SK-N-SH treated with all-trans-retinoic acid at 6 μM for 48 hours (cell line): Measurements from ENCODE around the gene SYT3.

ENCODE experiments used
- ARNTL ChIP-seq: fragments of 450-650 bp; formaldehyde crosslinking; IDR thresholded peaks from 2 replicates; pipeline ENCODE4 v1.5.0; 2020; ENCODE audit warnings: low read depth, mild to moderate bottlenecking, moderate library complexity, borderline replicate concordance
- BACH2 ChIP-seq: fragments of 250-450 bp; sonication (Bioruptor Pico); IDR thresholded peaks from 2 replicates; pipeline ENCODE4 v1.9.0; 2021; ENCODE audit warnings: mild to moderate bottlenecking, borderline replicate concordance
- CSDC2 ChIP-seq: fragments of 250-450 bp; sonication (Bioruptor Pico); IDR thresholded peaks from 2 replicates; pipeline ENCODE4 v1.5.0; 2020; ENCODE audit warnings: mild to moderate bottlenecking, moderate library complexity
- GLIS3 ChIP-seq: fragments of 250-450 bp; sonication (Bioruptor Pico); IDR thresholded peaks from 2 replicates; pipeline ENCODE4 v1.5.0; 2020; ENCODE audit warnings: mild to moderate bottlenecking, moderate library complexity
- ISL1 ChIP-seq: fragments of 250-450 bp; sonication (Bioruptor Pico); IDR thresholded peaks from 2 replicates; pipeline ENCODE4 v2.1.2; 2022; ENCODE audit warnings: mild to moderate bottlenecking, moderate library complexity
- TCF4 ChIP-seq: fragments of 250-450 bp; sonication (Bioruptor Pico); IDR thresholded peaks from 2 replicates; pipeline ENCODE4 v1.8.0; 2021; ENCODE audit warnings: mild to moderate bottlenecking, moderate library complexity, borderline replicate concordance
- TOX ChIP-seq: fragments of 250-450 bp; sonication (Bioruptor Pico); IDR thresholded peaks from 2 replicates; pipeline ENCODE4 v1.8.0; 2021; ENCODE audit warnings: mild to moderate bottlenecking, moderate library complexity, borderline replicate concordance
- ZNF70 ChIP-seq: fragments of 450-650 bp; formaldehyde crosslinking; IDR thresholded peaks from 2 replicates; pipeline ENCODE4 v1.5.0; 2020; ENCODE audit warnings: mild to moderate bottlenecking, moderate library complexity
- TF ChIP-seq, protein P1 (sequence below): fragments of 250-450 bp; sonication (Bioruptor Pico); IDR thresholded peaks from 2 replicates; pipeline ENCODE4 v1.5.1; 2021; ENCODE audit warnings: mild to moderate bottlenecking, moderate library complexity
- TF ChIP-seq, protein P2 (sequence below): fragments of 250-450 bp; sonication (Bioruptor Pico); IDR thresholded peaks from 2 replicates; pipeline ENCODE4 v1.8.0; 2021; ENCODE audit warnings: low read depth, mild to moderate bottlenecking, moderate library complexity, borderline replicate concordance
- TF ChIP-seq, protein P3 (sequence below): fragments of 250-450 bp; sonication (Bioruptor Pico); IDR thresholded peaks from 2 replicates; pipeline ENCODE4 v1.5.1; 2020; ENCODE audit warnings: low read depth, mild to moderate bottlenecking, moderate library complexity
- TF ChIP-seq, protein P4 (sequence below): fragments of 250-450 bp; sonication (Bioruptor Pico); IDR thresholded peaks from 2 replicates; pipeline ENCODE4 v1.8.0; 2020; ENCODE audit warnings: mild to moderate bottlenecking, moderate library complexity, borderline replicate concordance

DNA sequence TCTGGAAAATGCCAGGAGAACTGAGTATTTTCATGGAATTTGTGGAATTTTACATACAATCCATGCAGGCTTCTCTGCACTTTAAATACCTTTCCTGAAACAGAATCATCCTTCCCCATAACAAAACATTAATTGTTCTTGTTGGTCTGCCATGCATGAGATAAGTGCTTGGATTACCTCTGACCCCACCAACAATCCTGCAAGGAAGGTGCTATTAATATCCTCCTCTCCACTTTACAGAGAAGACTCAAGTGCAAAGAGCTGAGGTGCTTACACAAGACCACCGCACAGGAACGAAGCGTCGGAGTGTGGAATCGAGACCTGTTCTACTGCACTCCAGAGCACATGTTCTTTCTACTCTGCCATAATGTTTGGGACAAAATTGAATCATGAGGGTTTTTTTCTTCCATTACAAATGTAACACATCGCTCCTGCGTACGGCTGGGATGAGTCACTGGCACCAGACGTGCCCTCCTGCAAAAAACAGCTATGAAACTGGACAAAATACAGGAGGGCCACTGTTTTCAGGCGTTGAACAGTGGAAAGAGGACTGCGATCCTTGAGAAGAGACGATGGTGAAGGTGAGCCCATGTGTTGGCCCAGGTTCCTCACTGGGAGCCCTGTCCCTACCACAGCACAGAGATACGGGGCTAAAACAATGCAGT is 58.6 kb downstream of the SYT3 start:
- TF ChIP-seq ISL1 (CRISPR knock-in tag) (peak; percentile 63), TOX (CRISPR knock-in tag) (no peak), BACH2 (CRISPR knock-in tag) (no peak), ZNF70 (CRISPR knock-in tag) (no peak), ARNTL (CRISPR knock-in tag) (no peak), GLIS3 (no peak), CSDC2 (CRISPR knock-in tag) (no peak), TCF4 (no peak)
- TF ChIP-seq, protein P1, sequence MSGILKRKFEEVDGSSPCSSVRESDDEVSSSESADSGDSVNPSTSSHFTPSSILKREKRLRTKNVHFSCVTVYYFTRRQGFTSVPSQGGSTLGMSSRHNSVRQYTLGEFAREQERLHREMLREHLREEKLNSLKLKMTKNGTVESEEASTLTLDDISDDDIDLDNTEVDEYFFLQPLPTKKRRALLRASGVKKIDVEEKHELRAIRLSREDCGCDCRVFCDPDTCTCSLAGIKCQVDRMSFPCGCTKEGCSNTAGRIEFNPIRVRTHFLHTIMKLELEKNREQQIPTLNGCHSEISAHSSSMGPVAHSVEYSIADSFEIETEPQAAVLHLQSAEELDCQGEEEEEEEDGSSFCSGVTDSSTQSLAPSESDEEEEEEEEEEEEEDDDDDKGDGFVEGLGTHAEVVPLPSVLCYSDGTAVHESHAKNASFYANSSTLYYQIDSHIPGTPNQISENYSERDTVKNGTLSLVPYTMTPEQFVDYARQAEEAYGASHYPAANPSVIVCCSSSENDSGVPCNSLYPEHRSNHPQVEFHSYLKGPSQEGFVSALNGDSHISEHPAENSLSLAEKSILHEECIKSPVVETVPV = no peak
- TF ChIP-seq, protein P2, sequence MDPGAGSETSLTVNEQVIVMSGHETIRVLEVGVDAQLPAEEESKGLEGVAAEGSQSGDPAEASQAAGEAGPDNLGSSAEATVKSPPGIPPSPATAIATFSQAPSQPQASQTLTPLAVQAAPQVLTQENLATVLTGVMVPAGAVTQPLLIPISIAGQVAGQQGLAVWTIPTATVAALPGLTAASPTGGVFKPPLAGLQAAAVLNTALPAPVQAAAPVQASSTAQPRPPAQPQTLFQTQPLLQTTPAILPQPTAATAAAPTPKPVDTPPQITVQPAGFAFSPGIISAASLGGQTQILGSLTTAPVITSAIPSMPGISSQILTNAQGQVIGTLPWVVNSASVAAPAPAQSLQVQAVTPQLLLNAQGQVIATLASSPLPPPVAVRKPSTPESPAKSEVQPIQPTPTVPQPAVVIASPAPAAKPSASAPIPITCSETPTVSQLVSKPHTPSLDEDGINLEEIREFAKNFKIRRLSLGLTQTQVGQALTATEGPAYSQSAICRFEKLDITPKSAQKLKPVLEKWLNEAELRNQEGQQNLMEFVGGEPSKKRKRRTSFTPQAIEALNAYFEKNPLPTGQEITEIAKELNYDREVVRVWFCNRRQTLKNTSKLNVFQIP (CRISPR knock-in tag) = no peak
- TF ChIP-seq, protein P3, sequence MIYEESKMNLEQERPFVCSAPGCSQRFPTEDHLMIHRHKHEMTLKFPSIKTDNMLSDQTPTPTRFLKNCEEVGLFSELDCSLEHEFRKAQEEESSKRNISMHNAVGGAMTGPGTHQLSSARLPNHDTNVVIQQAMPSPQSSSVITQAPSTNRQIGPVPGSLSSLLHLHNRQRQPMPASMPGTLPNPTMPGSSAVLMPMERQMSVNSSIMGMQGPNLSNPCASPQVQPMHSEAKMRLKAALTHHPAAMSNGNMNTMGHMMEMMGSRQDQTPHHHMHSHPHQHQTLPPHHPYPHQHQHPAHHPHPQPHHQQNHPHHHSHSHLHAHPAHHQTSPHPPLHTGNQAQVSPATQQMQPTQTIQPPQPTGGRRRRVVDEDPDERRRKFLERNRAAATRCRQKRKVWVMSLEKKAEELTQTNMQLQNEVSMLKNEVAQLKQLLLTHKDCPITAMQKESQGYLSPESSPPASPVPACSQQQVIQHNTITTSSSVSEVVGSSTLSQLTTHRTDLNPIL (CRISPR knock-in tag) = no peak
- TF ChIP-seq, protein P4, sequence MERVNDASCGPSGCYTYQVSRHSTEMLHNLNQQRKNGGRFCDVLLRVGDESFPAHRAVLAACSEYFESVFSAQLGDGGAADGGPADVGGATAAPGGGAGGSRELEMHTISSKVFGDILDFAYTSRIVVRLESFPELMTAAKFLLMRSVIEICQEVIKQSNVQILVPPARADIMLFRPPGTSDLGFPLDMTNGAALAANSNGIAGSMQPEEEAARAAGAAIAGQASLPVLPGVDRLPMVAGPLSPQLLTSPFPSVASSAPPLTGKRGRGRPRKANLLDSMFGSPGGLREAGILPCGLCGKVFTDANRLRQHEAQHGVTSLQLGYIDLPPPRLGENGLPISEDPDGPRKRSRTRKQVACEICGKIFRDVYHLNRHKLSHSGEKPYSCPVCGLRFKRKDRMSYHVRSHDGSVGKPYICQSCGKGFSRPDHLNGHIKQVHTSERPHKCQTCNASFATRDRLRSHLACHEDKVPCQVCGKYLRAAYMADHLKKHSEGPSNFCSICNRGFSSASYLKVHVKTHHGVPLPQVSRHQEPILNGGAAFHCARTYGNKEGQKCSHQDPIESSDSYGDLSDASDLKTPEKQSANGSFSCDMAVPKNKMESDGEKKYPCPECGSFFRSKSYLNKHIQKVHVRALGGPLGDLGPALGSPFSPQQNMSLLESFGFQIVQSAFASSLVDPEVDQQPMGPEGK = no peak
